GM19238 (cell line): ENCODE measurements around the gene TCF7L2.

ENCODE experiments used
- DNase-seq: peaks from one replicate; pipeline ENCODE4 v3.0.0; 2011; ENCODE audit warnings: low spot score; ENCODE audit not compliant: insufficient read length

Gene TCF7L2

GRCh38 chr10:112946649-112947048 lies 3.4 kb upstream of the TCF7L2 start:
- no peak for DNase-seq

GRCh38 chr10:112948196-112948595 lies 1.9 kb upstream of the TCF7L2 start:
- no peak for DNase-seq

GRCh38 chr10:112949143-112949823 lies 764 bp upstream of the TCF7L2 start:
- no peak for DNase-seq

GRCh38 chr10:112950714-112951358 lies 789 bp downstream of the TCF7L2 start:
- DNase-seq = no peak

GRCh38 chr10:112951359-112952281 lies 1.6 kb downstream of the TCF7L2 start:
- DNase-seq = no peak

GRCh38 chr10:112952282-112953173 lies 2.5 kb downstream of the TCF7L2 start:
- no peak for DNase-seq

- no peak for DNase-seq
Measured at GRCh38 chr10:112953174-112954159, 3.4 kb downstream of the TCF7L2 start.

GRCh38 chr10:112954974-112955581 lies 5.0 kb downstream of the TCF7L2 start:
- DNase-seq = no peak

- DNase-seq = no peak
Measured at GRCh38 chr10:112955582-112956421, 5.8 kb downstream of the TCF7L2 start.

GRCh38 chr10:112956631-112957350 lies 6.7 kb downstream of the TCF7L2 start:
- DNase-seq = no peak

- DNase-seq = no peak
Measured at GRCh38 chr10:112957640-112958092, 7.6 kb downstream of the TCF7L2 start.

- no peak for DNase-seq
Measured at GRCh38 chr10:112958275-112958995, 8.4 kb downstream of the TCF7L2 start.

GRCh38 chr10:112959207-112959838 lies 9.3 kb downstream of the TCF7L2 start:
- no peak for DNase-seq

GRCh38 chr10:112960151-112960681 lies 10.2 kb downstream of the TCF7L2 start:
- no peak for DNase-seq

- no peak for DNase-seq
Measured at GRCh38 chr10:112961609-112962008, 11.6 kb downstream of the TCF7L2 start.

GRCh38 chr10:112962343-112962742 lies 12.3 kb downstream of the TCF7L2 start:
- no peak for DNase-seq
